Tibial artery (tissue), 4 donors: ENCODE results near the gene CLK2.
A peak's percentile ranks its signal among the peaks of the same experiment; 100 is the strongest.
"Not testable (repeated sequence)": the region's sequence is repeated elsewhere in the genome, so short reads cannot be mapped to it uniquely, and the experiment has no call there.

Experiments
- DNase-seq, 2 donors: peaks; one replicate each; pipeline ENCODE4 v3.0.0-alpha.2; 2019
- H3K27ac ChIP-seq, 2 donors: fragments of 200-600 bp; sonication (generic) in 1 of 2; 1 replicate in 1 of 2; 2 replicates in 1 of 2; pipeline ENCODE4 v1.5.1; 2018 to 2019; ENCODE audit warnings: mild to moderate bottlenecking in 1 of 2
- H3K27me3 ChIP-seq, 2 donors: fragments of 200-600 bp; sonication (generic) in 1 of 2; one replicate each; pipeline versions ENCODE4 v1.5.1 to v1.6.0; 2016 to 2019
- H3K36me3 ChIP-seq, 3 donors: fragments of 200-600 bp; sonication (generic) in 2 of 3; one replicate each; pipeline ENCODE4 v1.5.1; 2016 to 2019; ENCODE audit warnings: mild to moderate bottlenecking in 2 of 3
- H3K4me1 ChIP-seq, 4 donors: fragments of 200-600 bp; sonication (generic) in 2 of 4; 1 replicate in 3 of 4; 2 replicates in 1 of 4; pipeline ENCODE4 v1.5.1; 2016 to 2019
- H3K4me3 ChIP-seq, 2 donors: fragments of 200-600 bp; sonication (generic) in 1 of 2; 1 replicate in 1 of 2; 2 replicates in 1 of 2; pipeline ENCODE4 v1.5.1; 2018 to 2019; ENCODE audit warnings: mild to moderate bottlenecking in 2 of 2
- H3K9me3 ChIP-seq, 3 donors: fragments of 200-600 bp; sonication (generic) in 1 of 3; one replicate each; pipeline ENCODE4 v1.5.1; 2016 to 2019
- intact Hi-C: fragments of 100-400 bp; cut with DNase I; formaldehyde crosslinking; loops from one replicate; pipeline ENCODE4 v1.15.0; 2023; ENCODE audit warnings: low total_unique reads
- TF ChIP-seq, protein P1 (sequence below), 2 experiments: fragments of 200-600 bp in 1 of 2; fragments of 450-650 bp in 1 of 2; IDR thresholded peaks; one replicate each; pipeline ENCODE4 v1.5.1; 2017 to 2019; ENCODE audit warnings: antibody characterized with exemption in 2 of 2, mild to moderate bottlenecking in 1 of 2, moderate library complexity in 1 of 2

The CLK2 gene

DNA sequence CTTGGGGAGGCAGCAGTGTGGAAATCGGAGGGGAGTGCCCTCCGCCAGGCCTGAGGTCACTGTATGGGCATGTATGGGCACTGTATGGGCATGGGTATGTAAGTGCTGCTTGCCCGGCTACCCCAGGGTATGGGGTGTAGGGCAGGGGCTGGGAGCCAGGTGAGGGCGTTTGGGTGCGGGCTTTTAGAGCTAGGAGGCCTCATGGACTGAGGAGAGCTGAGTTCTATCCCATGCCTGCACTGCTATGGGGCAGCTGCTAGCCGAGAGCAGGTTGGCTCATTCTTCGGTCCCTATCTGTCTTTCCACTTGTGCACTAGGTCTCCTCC is 22.6 kb upstream of the CLK2 start:
- Histone ChIP-seq H3K36me3 (no peaks in the 10 kb centered on the region), H3K4me3 (no peak overlapping the region), H3K4me1 (peaks cover 0 to 12% (median 6%) of the 10 kb centered on the region in 4 donors), H3K27me3 (peaks cover 0 to 37% of the 10 kb centered on the region in 2 donors), H3K27ac (no peak overlapping the region), H3K9me3 (no peaks in the 10 kb centered on the region)
- no peak for DNase-seq
- intact Hi-C loops, result no loop called here
- TF ChIP-seq, protein P1, sequence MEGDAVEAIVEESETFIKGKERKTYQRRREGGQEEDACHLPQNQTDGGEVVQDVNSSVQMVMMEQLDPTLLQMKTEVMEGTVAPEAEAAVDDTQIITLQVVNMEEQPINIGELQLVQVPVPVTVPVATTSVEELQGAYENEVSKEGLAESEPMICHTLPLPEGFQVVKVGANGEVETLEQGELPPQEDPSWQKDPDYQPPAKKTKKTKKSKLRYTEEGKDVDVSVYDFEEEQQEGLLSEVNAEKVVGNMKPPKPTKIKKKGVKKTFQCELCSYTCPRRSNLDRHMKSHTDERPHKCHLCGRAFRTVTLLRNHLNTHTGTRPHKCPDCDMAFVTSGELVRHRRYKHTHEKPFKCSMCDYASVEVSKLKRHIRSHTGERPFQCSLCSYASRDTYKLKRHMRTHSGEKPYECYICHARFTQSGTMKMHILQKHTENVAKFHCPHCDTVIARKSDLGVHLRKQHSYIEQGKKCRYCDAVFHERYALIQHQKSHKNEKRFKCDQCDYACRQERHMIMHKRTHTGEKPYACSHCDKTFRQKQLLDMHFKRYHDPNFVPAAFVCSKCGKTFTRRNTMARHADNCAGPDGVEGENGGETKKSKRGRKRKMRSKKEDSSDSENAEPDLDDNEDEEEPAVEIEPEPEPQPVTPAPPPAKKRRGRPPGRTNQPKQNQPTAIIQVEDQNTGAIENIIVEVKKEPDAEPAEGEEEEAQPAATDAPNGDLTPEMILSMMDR (IDR thresholded peaks at IDR 0.05), result no peak

DNA sequence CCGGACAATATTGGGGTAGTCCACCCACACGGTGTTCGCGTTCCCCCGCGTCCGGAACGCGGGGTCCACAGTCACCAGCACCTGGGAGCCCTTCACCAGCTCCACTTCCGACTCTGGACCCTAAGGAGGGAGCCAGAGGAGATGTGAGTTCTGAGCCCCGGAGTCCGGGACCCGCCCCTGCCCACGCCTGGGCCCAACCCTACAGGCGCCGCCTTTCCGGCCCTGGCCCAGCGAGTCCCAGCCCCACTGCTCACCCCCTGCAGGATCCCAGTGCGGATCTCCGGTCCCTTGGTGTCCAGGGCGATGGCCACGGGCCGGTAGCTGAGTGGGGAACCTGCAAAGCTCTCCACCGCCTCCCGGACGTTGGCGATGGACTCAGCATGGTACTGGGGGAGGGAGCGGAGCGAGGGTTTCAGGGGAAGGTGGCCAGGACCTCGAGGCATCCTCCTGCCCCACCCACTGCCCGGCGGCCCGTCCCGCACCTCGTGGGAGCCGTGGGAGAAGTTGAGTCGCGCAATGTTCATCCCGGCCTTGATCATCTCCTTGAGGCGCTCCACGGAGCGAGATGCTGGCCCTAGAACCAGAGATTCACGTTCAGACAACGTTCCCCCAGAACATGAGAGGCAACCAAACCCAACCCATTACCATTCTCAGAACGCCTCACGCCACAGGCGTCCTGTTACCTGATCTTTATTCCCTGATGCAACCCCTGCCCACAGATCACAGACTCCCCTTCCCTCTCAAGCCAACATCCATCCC is 22.1 kb upstream of the CLK2 start:
- Histone ChIP-seq H3K4me3 (peak overlapping the region in 1 of 2 donors; percentile 12), H3K36me3 (no peaks in the 10 kb centered on the region), H3K27me3 (peaks cover 0 to 37% of the 10 kb centered on the region in 2 donors), H3K27ac (no peak overlapping the region), H3K4me1 (peaks cover 0 to 12% (median 6%) of the 10 kb centered on the region in 4 donors), H3K9me3 (no peaks in the 10 kb centered on the region)
- TF ChIP-seq, protein P1 (IDR thresholded peaks at IDR 0.05), result no peak
- intact Hi-C loops, result no loop called here
- DNase-seq, result no peak

DNA sequence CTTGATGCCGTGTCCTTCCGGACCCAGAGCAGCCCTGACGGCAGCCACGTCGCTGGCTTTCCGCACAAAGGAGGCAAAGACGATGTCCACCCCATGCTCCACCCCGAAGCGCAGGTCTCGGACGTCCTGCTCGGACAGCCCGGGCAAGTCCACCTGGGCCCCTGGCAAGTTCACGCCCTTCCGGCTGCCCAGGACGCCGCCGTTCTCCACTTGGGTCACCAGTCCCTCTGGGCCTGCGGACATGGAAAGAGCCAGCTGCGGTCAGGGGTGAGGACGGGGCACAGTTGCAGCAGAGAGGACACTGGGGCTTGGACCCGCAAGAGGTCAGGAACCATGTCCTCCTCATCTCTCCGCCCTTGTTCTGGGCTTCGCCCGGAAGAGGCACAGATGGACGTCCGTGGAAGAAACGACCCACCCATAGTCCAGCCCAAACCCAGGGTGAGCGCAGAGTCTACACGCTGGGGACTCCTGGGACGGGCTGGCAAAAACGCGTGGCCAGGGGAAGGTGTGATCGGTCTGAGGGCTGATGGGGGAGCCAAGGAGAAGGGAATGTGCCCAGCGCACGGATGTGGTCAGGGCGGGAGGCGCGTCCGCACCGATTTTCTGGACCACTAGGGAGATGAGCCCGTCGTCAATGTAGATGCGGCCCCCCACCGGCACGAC is 21.3 kb upstream of the CLK2 start:
- H3K27me3 ChIP-seq, result peaks cover 0 to 37% of the 10 kb centered on the region in 2 donors
- DNase-seq, result no peak
- no peaks in the 10 kb centered on the region for H3K9me3 ChIP-seq
- H3K27ac ChIP-seq, result no peak overlapping the region
- H3K4me3 ChIP-seq, result peak overlapping the region in 1 of 2 donors; percentile 12
- peaks cover 0 to 12% (median 6%) of the 10 kb centered on the region in 4 donors for H3K4me1 ChIP-seq
- TF ChIP-seq, protein P1 (IDR thresholded peaks at IDR 0.05), result no peak
- intact Hi-C loops, result no loop called here
- H3K36me3 ChIP-seq, result no peaks in the 10 kb centered on the region

DNA sequence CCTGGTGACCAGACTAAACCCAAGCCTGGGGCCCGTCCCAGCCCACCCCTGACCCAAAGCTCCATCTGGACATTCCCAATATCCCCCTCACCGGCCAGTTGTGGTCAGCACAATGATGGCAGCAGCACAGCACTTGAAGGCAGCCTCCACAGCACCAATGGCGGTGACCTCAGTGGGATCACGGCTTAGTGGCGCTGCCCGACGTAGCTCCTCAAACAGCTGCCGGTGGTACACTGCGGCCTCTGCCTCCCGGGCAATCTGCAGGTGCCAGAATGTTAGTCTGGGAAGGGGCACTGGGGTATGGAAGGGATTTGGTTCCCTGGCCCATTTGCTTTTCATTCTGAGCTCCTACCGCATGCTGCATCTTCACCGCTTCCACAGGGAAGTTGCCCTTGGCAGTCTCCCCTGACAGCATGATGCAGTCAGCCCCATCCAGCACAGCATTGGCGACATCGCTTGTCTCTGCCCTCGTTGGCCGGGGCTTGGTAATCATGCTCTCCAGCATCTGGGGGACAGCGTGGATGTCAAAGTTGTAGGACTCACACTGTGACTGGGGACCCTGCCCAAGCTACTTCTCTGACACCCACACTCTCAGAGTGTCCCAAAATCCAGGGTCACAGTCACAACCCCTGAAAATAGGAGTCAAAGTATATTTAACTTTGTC is 19.9 kb upstream of the CLK2 start:
- Histone ChIP-seq H3K27me3 (peaks cover 0 to 37% of the 10 kb centered on the region in 2 donors), H3K36me3 (no peaks in the 10 kb centered on the region), H3K4me3 (no peak overlapping the region), H3K4me1 (peaks cover 0 to 12% (median 6%) of the 10 kb centered on the region in 4 donors), H3K9me3 (no peaks in the 10 kb centered on the region), H3K27ac (no peak overlapping the region)
- TF ChIP-seq, protein P1 (IDR thresholded peaks at IDR 0.05), result no peak
- no peak for DNase-seq
- intact Hi-C loops, result no loop called here

DNA sequence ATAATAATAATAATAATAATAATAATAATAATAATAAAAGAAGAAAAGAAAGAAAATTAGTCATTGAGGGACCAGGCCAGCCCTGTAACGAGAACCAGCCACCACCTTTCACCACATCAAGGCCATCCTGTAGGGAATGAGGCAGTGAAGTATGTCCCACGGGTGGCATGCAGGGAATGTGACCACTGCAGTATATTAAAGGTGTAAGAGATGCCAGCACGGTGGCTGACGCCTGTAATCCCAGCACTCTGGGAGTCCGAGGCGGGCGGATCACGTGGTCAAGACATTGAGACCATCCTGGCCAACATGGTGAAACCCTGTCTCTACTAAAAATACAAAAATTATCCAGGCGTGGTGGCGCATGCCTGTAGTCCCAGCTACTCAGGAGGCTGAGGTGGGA is 17.7 kb upstream of the CLK2 start:
- H3K27ac ChIP-seq, H3K9me3 ChIP-seq, H3K4me3 ChIP-seq, DNase-seq, intact Hi-C loops, H3K36me3 ChIP-seq: not testable (repeated sequence)
- H3K27me3 ChIP-seq, result peaks cover 0 to 24% of the 10 kb centered on the region in 2 donors
- H3K4me1 ChIP-seq, result peaks cover 0 to 12% (median 6%) of the 10 kb centered on the region in 4 donors
